ENCODE results near the gene NAA80.
"Not testable (repeated sequence)": the region's sequence is repeated elsewhere in the genome, so short reads cannot be mapped to it uniquely, and the experiment has no call there.

NAA80 gene

DNA sequence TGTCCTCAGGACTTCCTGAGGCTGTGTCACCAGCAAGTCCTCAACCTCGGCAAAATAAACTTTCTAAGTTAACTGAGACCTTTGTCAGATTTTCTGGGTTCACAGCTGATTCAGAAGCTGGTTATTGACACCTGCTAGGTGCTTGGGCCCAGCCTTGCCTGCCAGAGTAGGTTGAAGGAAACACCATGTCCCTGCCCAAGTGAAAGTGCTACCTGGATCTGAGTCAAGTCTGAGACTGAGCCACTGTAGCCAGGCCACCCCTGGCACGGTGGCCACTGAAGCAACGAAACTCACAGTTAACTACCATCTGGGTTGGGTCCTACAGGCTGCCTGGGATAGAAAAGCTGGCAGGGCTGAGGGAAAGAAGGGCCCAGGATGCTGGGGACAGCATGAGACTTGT lies 15.1 kb upstream of the NAA80 start:
- no peak for DNase-seq (ENCODE audit: low read depth in 2 of 2)

DNA sequence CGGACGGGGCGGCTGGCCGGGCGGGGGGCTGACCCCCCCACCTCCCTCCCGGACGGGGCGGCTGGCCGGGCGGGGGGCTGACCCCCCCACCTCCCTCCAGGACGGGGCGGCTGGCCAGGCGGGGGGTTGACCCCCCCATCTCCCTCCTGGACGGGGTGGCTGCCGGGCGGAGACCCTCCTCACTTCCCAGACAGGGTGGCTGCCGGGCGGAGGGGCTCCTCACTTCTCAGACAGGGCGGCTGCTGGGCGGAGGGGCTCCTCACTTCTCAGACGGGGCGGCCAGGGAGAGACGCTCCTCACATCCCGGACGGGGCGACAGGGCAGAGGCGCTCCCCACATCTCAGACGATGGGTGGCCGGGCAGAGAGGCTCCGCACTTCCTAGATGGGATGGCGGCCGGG lies 12.8 kb upstream of the NAA80 start:
- not testable (repeated sequence) for DNase-seq (ENCODE audit: low read depth in 2 of 2)

DNA sequence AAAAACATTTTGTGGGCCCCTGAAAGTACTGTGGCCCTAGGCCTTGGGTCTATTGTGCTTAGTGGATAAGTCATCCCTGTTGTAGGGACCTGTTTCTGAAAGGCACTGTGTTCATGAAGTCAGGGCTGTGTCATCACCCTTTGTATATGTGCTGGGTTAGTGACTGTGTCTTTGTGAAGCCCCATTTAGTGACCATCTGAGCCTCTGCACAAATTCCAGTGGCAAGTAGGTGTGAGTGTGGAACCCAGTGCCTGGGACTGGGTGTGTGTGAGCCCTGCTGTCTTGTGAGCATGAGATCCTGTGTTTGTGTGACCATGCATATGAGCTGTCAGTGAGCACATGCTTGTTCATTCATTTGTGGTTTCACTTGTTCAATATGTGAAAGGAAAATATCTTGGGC lies 5.4 kb upstream of the NAA80 start:
- DNase-seq (ENCODE audit: low read depth in 2 of 2) = no peak

DNA sequence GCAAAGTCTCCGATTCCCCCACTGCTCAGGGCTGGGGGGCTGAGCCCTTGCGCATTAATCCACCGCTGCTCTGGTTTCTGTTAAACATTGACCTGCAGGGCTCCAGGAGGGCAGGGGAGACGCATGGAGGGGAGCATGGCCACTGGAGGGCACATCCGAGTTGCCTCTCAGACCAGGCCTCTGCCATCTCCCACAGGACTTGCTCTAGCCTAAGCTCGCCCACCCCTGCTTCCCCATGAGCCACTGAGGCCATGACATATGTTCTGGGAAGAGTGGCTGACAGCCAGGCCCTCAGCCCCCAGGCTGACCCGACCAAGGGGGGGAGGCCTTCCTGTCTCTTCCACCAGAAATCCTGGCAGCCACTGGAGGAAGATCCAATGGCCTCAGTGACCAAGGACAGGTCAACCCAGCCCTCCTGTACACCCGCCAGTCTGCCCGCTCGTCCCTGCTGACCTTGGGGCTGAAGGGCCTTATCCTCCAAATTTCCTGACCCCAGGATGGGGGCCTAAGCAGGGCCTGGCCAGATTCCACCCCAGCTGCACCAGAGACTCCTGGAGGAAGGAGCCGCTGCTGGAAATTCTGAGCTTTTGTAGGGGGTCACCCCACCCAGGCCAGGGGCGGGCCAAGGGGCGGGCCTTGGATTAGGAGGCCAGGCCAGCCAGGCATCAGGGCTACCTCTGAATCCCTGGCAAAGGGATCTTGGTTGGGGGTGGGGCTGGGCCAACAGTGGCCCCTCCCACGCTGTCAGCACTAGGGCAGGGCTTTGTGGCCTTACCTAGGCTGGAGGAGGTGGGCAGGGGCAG lies 4.0 kb upstream of the NAA80 start, which contains the start of gene HYAL1:
HYAL1 (minus strand) TSS at position 562 of the 803 bp plus-strand sequence. CDS start 618 bp downstream, outside the sequence.
- DNase-seq (ENCODE audit: low read depth in 2 of 2) = no peak

DNA sequence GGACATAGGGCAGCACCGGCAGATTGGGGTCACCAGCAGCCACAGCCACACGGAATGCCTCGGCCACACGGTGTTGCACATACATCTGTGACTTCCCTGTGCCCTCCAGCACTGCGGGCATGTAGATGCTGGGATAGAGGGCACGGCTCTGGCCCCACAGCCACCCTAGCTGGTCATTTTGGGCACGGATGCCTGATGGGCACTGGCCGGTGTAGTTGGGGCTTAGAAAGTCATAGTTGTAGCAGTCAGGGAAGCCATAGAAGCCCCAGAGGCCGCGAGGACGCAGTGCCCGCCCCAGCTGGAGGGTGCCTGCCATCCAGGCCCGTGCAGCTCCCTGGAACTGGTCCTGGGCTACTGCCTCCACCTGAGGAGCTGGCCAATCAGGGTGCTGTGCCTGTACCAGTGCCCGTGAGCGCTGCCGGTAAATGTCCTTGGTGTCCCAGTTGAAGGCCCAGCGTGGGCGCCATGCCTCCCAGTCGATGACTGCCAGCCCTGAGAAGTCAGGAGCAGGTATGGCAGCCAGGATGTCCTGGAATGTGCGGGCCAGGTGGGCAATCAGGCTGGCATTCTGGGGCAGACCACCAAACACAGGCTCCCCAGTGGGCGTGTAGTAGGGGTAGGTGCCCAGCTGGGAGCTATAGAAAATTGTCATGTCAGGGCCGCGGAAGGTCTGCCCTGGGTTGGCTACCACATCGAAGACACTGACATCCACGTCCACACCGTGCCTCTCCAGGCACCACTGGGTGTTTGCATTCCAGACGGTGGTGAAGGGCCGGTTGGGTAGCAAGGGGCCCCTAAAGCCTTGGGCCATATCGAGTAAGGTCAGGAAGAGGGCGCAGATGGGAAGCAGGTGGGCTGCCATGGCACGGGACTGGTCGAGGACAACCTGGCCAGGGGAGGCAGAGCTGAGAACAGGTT lies 3.1 kb upstream of the NAA80 start:
- DNase-seq (ENCODE audit: low read depth in 2 of 2) = no peak

DNA sequence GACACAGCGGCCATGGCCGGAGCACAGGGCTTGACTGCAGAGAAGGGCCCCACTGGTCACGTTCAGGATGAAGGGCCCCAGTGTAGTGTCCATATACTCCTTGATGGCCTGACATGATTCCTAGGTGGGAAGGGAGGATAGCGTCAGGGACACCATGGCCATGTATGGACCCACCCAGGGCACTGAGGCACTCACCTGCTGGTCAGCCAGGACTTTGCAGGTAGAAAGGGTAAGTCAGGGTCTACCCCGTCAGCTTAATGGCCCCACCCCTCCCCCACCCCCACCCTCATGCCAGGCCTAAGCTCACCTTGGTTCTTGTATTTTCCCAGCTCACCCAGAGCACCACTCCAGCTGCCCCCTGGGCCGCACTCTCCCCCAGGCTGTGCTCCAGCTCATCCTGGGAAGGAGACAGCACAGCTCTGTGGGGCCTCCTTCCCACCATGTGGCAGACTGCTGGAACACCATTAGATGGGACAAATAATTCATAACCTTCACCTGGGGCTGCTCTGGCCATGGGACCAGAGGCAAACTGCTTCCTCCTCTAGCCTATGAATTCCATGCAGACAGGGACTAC lies 1.6 kb upstream of the NAA80 start:
- DNase-seq (ENCODE audit: low read depth in 2 of 2) = no peak

DNA sequence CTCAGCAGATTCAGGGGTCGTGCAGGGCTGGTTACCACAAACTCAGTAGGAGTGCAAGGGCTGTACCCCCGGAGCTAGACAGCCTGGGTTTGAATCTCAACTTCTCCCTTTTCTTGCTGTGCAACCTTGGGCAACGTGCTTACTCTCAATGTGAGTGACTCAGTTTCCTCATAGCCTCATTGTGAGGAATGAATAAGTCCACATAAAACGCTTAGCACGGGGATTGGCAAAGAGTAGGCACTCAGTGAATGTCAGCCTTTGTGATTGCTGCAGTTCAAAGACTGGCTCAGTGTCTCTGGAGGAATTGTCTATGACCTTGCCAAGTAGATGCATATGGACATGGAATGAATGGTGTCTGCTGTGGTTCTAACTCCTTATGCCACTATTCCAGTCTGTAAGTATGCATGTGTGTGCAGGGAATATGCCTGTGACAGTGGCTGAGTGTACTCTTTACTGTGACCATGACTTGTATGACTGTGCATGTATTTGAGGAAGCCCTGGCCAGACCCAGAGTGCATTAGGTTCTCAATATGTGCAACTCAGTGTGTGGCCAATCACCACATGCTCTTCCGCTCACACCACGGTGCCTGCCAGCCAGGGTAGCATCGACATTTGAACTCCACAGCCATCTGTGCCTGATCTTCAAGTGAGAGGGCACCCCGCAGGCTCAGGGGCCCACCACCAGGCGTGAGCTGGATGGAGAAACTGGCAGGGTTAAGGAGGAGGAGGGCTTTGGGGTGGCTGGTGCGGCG lies 900 bp upstream of the NAA80 start:
- DNase-seq (ENCODE audit: low read depth in 2 of 2) = no peak

DNA sequence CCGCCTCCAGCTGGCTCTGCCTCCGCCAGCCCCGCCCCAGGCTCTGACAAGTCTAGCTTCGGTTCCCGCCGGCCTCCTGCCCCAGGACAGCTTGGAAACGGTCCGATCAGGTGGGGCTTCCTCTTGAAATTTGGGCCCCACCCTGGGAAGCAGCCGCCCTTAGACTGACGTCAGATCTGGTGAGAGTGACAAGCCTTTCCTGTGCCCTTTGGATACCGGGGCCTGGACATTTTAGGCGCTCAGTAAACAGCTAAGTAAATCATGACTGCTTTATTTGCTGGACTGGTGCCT lies 378 bp upstream of the NAA80 start:
- DNase-seq (ENCODE audit: low read depth in 2 of 2) = no peak

DNA sequence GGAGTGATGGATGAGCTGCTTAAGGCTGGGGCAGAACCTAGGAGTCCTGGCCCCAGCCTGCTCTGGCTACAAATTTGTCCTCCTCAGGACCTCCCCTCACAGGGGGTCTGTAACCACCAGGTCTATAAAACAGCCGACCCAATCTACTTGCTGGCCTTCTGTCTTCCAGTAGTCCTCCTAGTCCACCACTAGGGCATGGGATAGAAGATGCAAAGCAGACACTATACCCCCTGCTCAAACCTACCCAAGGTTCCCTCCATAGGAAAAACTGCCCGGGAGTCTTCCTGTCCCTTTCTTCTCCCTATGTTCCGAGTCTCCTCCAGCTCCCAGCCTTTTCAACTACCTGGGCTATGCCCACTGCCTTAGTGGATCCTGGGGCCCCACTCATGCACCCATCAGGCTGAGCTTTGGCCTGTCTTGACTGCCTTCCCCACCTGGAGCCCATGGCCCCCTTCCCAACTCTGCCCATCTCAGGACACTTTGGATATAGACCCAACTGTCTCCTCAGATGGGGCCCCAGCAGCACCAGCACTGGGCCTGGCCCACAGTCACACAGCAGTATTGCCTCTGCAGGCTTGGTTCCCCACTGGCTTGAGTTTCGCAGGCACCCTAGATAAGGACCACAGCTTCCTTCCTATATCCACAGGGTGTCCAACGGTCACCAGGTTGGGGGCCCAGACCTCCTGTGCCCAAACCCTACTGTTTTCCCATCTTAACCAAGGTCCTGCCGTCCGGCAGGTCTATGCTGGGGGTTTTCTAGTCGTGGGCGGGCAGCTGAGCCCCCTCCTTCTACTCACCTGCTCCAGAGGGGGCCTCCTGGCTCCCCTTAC lies 1.1 kb downstream of the NAA80 start:
- DNase-seq (ENCODE audit: low read depth in 2 of 2) = no peak

DNA sequence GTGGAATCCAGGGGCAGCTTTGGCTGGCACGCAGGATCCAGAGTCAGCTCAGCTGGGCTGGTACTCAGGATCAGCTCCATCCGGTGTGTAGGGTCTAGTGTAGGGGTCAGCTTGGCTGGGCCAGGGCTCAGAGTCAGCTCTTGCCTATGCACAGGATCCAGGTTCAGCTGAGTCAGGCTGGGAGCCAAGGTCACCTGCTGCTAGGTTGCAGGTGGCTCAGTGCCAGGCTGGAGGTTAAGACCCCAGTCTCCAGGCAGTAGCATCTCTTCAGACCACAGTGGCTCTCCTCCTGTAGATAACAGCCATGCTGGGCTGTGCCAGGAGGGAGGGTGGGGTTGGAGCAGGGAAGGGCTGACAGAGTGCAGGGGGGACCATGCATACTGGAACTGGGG lies 1.8 kb downstream of the NAA80 start:
- no peak for DNase-seq (ENCODE audit: low read depth in 2 of 2)

DNA sequence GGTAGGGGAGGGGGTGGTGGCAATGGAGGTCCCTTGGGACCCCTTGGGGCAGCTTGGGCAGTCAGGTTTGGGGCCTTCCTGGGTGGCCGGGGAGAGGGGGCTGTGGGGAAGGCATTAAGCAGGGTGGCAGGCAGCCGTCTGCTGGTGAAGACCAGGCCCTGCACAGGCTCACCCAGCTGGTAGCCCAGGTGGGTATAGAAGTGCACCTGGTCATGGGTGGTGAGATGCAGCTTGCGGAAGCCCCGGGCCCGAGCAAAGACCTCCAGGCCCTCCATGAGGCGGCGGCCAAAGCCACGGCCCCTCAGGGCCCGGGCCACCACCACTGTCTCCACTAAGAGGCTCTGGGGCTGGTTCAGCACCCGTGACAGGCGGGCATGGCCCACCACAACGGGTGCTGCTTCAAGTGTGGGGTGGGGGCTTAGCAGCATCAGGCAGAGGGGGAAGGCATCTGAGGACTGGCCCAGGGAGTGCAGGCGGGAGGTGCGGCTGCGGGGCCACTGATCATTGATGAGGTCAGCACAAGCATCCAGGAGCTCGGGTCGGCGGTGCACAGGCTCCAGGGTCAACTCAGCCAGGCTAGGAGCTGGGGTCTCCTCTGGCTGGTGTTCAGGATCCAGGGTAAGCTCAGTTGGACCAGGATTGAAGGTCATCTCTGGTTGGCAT lies 2.4 kb downstream of the NAA80 start:
- DNase-seq (ENCODE audit: low read depth in 2 of 2) = no peak

DNA sequence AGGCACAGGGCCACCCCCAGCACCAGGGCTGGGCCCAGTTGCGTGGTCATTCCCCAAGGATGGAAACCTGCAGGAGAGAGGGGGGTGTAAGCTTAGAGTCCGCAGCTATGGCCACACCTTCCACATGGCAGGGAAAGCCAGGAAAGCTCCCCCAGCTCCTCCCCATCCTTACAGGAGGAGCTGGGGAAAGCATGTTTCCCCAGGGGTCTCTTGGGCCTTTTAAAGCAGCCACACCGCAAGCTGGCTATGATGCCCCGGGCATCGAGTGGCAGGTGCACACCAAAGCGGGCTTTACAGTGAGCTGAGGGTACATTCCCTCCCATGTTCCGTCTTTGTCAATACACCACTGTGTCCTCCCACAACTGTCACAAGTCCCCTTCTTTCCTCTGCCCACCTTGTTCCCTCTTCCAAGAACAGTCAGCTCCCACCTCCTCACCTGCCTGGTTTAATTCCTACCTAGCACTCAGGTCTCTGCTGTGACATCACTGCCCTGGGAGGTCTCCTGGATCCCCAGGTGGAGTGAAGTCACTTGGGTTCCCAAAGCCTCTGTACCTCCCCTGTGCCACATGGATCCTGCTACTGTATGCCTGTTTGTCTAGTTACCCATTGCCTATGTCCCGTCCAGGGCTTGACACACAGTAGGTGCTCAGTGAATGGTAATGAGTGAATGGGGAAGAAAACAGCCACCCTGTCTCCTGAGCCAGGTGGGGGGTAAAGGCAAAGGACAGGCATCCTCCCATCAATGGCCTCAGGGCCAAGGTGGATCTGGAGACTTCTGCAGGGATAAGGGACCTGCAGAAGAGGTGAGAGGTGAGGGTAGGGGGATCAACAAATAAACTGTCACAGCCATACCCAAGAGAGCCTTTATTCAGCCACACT lies 3.4 kb downstream of the NAA80 start:
- no peak for DNase-seq (ENCODE audit: low read depth in 2 of 2)

DNA sequence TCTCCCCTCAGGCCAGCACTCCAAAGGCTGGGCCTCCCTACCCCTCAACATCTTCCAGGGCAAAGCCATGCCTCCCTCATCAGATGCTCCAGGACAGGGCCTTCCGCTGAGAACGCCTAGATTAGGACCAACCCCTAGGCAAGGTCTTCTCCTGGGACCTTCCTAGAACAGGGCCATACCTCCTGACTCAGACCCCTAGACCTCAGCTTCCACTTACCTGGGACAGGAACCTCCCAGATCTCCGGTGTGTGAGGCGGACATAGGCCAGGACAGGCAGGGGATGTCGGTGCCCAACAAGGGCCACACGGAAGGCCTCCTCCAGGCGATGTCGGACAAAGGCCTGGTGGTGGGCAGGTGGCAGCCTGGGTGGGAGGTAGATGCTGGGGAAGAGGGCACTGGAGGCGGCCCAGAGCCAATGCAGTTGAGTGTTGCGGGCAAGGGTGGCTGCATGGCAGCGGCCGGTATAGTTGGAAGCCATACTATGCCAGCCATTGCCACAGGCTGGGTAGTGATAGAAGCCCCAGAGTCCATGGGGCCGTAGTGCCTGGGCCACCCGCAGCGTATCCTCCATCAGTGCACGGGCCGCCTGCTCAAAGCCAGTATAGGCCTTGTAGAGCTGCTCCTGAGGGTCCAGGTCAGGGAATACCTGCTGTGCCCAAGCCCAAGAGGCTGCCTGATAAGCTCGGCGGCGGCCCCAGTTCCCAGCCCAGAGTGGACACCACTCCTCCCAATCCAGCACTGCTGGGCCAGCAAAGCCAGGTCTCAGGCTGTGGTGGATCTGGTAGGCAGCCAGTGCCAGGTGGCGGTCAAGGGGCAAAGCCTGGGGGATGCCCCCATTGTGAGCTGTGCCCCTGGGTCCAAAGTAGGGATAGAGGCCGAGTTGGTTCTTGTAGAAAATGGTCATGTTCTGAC lies 4.5 kb downstream of the NAA80 start:
- DNase-seq (ENCODE audit: low read depth in 2 of 2) = no peak

DNA sequence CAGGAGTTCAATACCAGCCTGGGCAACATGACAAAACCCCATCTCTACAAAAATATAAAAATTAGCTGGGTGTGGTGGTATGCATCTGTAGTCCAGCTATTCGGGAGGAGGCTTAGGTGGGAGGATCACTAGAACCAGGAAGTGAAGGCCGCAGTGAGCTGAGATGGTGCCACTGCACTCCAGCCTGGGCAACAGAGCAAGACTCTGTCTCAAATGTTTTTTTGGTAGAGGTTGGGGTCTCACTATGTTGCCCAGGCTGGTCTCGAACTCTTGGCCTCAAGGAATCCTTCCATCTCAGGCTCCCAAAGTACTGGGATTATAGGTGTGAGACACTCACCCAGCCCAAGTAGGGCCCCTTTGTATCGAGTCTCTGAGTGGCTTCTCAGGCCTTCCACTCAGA lies 5.1 kb downstream of the NAA80 start:
- no peak for DNase-seq (ENCODE audit: low read depth in 2 of 2)

DNA sequence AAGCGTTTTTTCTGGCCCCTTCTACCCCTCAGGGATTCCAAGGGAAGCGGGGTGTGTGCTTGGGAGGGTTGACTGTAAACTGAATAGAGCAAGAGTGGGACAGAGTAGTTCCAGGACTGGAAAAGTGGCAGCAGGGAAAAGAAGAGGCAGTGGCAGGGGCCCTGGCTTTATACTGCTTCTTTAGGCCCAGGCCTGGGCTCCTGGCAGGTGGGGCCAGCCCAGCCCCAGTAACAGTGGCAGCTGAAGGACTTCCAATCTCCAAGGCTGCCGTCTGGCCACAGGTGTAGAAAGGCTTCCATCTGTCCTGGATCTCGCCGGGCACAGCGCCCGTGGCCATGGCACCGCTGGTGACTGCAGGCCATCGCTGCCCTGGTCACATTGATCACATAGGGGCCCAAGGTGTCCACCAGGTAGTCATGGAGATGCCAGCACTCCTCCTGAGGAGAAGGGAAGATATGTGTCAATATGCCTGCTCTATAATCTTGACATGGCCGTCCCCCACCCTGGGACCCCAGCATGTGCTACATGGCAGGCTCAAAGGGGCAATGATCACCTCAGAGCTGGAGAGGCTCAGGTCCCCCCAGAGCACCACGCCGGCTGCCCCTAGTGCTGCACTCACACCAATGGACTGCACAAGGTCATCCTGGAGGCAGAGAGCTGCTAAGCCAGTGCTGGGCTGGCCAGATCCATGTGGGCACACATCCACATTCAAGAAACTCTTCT lies 6.0 kb downstream of the NAA80 start:
- DNase-seq (ENCODE audit: low read depth in 2 of 2) = no peak

DNA sequence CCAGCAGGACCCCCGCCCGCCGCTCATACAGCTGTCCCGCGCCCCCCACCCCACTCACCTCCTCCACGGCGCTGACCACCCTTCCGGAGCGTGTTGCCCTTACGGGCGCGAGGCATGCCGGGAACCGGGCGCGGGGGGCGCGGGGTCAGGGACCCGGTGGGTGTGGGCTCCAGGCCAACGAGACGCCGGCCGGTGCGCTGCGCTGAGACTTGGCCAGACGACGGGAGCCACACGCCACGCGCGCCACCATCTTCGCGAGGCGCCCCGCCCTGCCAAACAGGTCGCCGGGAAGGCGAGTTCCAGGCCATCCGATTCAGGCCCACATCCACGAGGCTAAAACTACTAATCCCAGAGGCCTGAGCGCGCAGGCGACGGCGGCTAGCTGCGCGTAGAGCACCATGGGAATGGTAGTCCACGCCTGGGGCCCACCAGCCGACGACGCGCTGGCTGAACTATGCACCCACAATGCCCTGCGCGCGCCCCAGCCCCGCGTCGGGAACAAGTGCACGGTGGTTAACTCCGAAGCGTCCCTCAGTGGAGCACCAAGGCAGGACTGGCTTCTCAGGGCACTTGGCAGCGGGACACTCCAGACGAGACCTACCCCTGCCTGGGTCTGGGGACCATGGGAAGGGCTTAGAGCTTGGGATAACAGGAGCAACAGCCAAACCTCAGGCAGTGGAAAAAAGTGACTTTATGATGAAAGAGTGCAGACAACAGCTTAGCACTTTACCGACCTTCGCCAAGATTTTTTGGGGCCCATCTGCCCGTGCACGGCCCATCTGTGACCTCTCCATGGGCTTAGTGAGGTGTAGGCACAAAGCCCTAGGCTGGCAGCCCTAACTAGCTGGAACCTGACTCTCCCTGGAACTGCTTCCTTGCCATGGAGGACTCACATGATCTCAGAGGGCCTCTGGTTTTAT lies 6.8 kb downstream of the NAA80 start, which contains the start of gene IFRD2:
IFRD2 (minus strand) TSS at position 271 of the 920 bp plus-strand sequence; CDS start at position 116, 155 bp downstream.
- peak; percentile 90 to 93 for DNase-seq (ENCODE audit: low read depth in 2 of 2)

All from stimulated activated CD8-positive, alpha-beta memory T cell treated with anti-CD3 and anti-CD28 coated beads, Interleukin-2, amount 100 ng/mL, for 48 hours (primary cell).